Neural cell (in vitro differentiated cells): Measurements from ENCODE around the gene MPND. TPM values are rescaled to one million over a fixed set of nuclear protein-coding genes. Genes with fewer than 3 reads are reported as not detected.
"Not testable (repeated sequence)": the region's sequence is repeated elsewhere in the genome, so short reads cannot be mapped to it uniquely, and the experiment has no call there.

Experiments
- H2AFZ ChIP-seq: fragments of 200-600, 300-800 bp; sonication (generic), shearing (Covaris generic); 2 replicates; pipeline ENCODE4 v1.6.0; 2014; ENCODE audit warnings: low read depth, mild to moderate bottlenecking, antibody characterized with exemption, low read length, moderate library complexity
- H3F3A ChIP-seq: fragments of 200-600 bp; shearing (Covaris generic); 2 replicates; pipeline ENCODE4 v1.6.1; 2016; ENCODE audit warnings: mild to moderate bottlenecking, moderate library complexity, mixed read lengths, antibody characterized with exemption, low read length; ENCODE audit not compliant: insufficient read depth, poor library complexity, severe bottlenecking
- H3K27ac ChIP-seq: fragments of 200-600, 300-800 bp; sonication (generic), shearing (Covaris generic); 2 replicates; pipeline ENCODE4 v1.5.1; 2014; ENCODE audit warnings: mild to moderate bottlenecking, low read length, moderate library complexity
- H3K27me3 ChIP-seq: fragments of 300-800, 200-600 bp; sonication (generic), shearing (Covaris generic); 2 replicates; pipeline ENCODE4 v1.6.0; 2014; ENCODE audit warnings: mild to moderate bottlenecking, low read depth, low read length, moderate library complexity; ENCODE audit not compliant: insufficient read depth
- H3K36me3 ChIP-seq: fragments of 300-800, 200-600 bp; sonication (generic), shearing (Covaris generic); 2 replicates; pipeline ENCODE4 v1.5.1; 2014; ENCODE audit warnings: mild to moderate bottlenecking, antibody characterized with exemption, low read length, moderate library complexity; ENCODE audit not compliant: insufficient read depth
- H3K4me2 ChIP-seq: fragments of 300-800, 200-600 bp; sonication (generic), shearing (Covaris generic); 2 replicates; pipeline ENCODE4 v1.6.0; 2014; ENCODE audit warnings: mild to moderate bottlenecking, low read length
- H3K4me3 ChIP-seq: fragments of 300-800, 200-600 bp; sonication (generic), shearing (Covaris generic); 2 replicates; pipeline ENCODE4 v1.5.1; 2014; ENCODE audit warnings: mild to moderate bottlenecking, low read length, moderate library complexity
- H3K79me2 ChIP-seq: fragments of 200-600 bp; shearing (Covaris generic); replicated peaks from 2 replicates; pipeline ENCODE4 v1.6.0; 2014; ENCODE audit warnings: mild to moderate bottlenecking, low read length, moderate library complexity; ENCODE audit not compliant: insufficient read depth
- H3K9ac ChIP-seq: fragments of 300-800, 200-600 bp; sonication (generic), shearing (Covaris generic); 2 replicates; pipeline ENCODE4 v1.6.1; 2016; ENCODE audit warnings: mild to moderate bottlenecking, low read length, mixed read lengths
- H3K9me2 ChIP-seq: fragments of 200-600 bp; shearing (Covaris generic); 2 replicates; pipeline ENCODE4 v1.6.1; 2016; ENCODE audit warnings: mild to moderate bottlenecking, low read length, mixed read lengths; ENCODE audit not compliant: insufficient read depth
- H3K9me3 ChIP-seq: fragments of 200-600, 300-800 bp; sonication (generic), shearing (Covaris generic); 2 replicates; pipeline ENCODE4 v1.6.1; 2016; ENCODE audit warnings: mild to moderate bottlenecking, mixed run types, low read length, moderate library complexity, mixed read lengths
- H4K20me1 ChIP-seq: fragments of 200-600 bp; shearing (Covaris generic); 2 replicates; pipeline ENCODE4 v1.6.1; 2016; ENCODE audit warnings: mild to moderate bottlenecking, mixed run types; ENCODE audit not compliant: insufficient read depth
- EP300 ChIP-seq: fragments of 450-650 bp; conservative IDR thresholded peaks from 2 replicates; pipeline ENCODE4 v1.6.1; 2014; ENCODE audit warnings: antibody characterized with exemption, mild to moderate bottlenecking, moderate library complexity; ENCODE audit not compliant: poor library complexity, severe bottlenecking
- POLR2AphosphoS5 ChIP-seq: IDR thresholded peaks from 2 replicates; pipeline ENCODE4 v1.6.1; 2012
- TAF1 ChIP-seq: IDR thresholded peaks from 2 replicates; pipeline ENCODE4 v1.6.1; 2012; ENCODE audit warnings: low read depth
- polyA plus RNA-seq: library from polyadenylated mRNA; depleted of rRNA; stranded (reverse); fragments of >200 nt; gene quantifications from 2 replicates; pipeline ENCODE4 v1.2.3, GENCODE V29; 2014
- TF ChIP-seq, protein P1 (sequence below): IDR thresholded peaks from 2 replicates; pipeline ENCODE4 v1.6.1; 2012; ENCODE audit warnings: borderline replicate concordance

The MPND gene
- polyA plus RNA-seq, 1 donor from 2014 or later = 34.8 TPM

GRCh38 chr19:4345342-4346019 lies 2.1 kb downstream of the MPND start:
- TF ChIP-seq TAF1 = no peak
- Histone ChIP-seq H3K9ac (no peak overlapping the region), H2AFZ (no peak overlapping the region), H3F3A (no peaks in the 10 kb centered on the region), H3K4me3 (no peak overlapping the region), H3K4me2 (no peak overlapping the region), H3K27me3 (no peaks in the 10 kb centered on the region), H3K27ac (no peak overlapping the region), H4K20me1 (no peaks in the 10 kb centered on the region), H3K79me2 (peaks cover 6% of the 10 kb centered on the region), H3K9me2 (no peaks in the 10 kb centered on the region), H3K9me3 (no peaks in the 10 kb centered on the region), H3K36me3 (no peaks in the 10 kb centered on the region)

DNA sequence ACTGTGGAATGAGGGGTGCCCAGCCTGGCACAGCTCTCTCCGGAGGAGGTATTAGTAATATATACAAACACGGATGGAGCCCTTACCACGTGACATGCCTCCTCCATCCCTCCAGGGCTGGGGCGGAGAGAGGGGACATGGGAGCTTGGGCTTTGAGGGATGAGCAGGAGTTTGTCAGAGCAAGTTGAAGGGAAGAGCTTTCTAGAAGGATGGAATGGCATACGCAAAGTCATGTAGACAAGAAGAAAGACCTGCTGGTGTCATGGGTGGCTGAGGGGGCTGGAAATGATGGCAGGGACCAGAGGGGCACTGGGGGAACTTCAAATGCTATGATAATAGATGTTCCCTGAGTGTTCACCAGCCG lies 2.6 kb downstream of the MPND start:
- H3F3A ChIP-seq = no peaks in the 10 kb centered on the region
- H3K27ac ChIP-seq = no peak overlapping the region
- H3K9me2 ChIP-seq = no peaks in the 10 kb centered on the region
- H3K27me3 ChIP-seq = no peaks in the 10 kb centered on the region
- H3K36me3 ChIP-seq = no peaks in the 10 kb centered on the region
- H4K20me1 ChIP-seq = no peaks in the 10 kb centered on the region
- no peaks in the 10 kb centered on the region for H3K9me3 ChIP-seq
- no peak overlapping the region for H3K4me2 ChIP-seq
- H3K9ac ChIP-seq = no peak overlapping the region
- H3K4me3 ChIP-seq = no peak overlapping the region
- H2AFZ ChIP-seq = no peak overlapping the region
- peaks cover 6% of the 10 kb centered on the region for H3K79me2 ChIP-seq
- TF ChIP-seq, protein P1, sequence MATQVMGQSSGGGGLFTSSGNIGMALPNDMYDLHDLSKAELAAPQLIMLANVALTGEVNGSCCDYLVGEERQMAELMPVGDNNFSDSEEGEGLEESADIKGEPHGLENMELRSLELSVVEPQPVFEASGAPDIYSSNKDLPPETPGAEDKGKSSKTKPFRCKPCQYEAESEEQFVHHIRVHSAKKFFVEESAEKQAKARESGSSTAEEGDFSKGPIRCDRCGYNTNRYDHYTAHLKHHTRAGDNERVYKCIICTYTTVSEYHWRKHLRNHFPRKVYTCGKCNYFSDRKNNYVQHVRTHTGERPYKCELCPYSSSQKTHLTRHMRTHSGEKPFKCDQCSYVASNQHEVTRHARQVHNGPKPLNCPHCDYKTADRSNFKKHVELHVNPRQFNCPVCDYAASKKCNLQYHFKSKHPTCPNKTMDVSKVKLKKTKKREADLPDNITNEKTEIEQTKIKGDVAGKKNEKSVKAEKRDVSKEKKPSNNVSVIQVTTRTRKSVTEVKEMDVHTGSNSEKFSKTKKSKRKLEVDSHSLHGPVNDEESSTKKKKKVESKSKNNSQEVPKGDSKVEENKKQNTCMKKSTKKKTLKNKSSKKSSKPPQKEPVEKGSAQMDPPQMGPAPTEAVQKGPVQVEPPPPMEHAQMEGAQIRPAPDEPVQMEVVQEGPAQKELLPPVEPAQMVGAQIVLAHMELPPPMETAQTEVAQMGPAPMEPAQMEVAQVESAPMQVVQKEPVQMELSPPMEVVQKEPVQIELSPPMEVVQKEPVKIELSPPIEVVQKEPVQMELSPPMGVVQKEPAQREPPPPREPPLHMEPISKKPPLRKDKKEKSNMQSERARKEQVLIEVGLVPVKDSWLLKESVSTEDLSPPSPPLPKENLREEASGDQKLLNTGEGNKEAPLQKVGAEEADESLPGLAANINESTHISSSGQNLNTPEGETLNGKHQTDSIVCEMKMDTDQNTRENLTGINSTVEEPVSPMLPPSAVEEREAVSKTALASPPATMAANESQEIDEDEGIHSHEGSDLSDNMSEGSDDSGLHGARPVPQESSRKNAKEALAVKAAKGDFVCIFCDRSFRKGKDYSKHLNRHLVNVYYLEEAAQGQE = no peak
- TF ChIP-seq EP300 = no peak

GRCh38 chr19:4347521-4347920 lies 4.2 kb downstream of the MPND start:
- H3K4me2 ChIP-seq = no peak overlapping the region
- no peak overlapping the region for H3K27ac ChIP-seq
- no peak overlapping the region for H3K4me3 ChIP-seq
- peaks cover 6% of the 10 kb centered on the region for H3K79me2 ChIP-seq
- no peaks in the 10 kb centered on the region for H3K27me3 ChIP-seq
- TF ChIP-seq POLR2AphosphoS5 (no peak), TAF1 (no peak)
- H3K36me3 ChIP-seq = no peaks in the 10 kb centered on the region
- H3K9me3 ChIP-seq = no peaks in the 10 kb centered on the region
- H2AFZ ChIP-seq = no peak overlapping the region
- no peaks in the 10 kb centered on the region for H3F3A ChIP-seq
- H3K9ac ChIP-seq = no peak overlapping the region
- H3K9me2 ChIP-seq = no peaks in the 10 kb centered on the region
- H4K20me1 ChIP-seq = no peaks in the 10 kb centered on the region

DNA sequence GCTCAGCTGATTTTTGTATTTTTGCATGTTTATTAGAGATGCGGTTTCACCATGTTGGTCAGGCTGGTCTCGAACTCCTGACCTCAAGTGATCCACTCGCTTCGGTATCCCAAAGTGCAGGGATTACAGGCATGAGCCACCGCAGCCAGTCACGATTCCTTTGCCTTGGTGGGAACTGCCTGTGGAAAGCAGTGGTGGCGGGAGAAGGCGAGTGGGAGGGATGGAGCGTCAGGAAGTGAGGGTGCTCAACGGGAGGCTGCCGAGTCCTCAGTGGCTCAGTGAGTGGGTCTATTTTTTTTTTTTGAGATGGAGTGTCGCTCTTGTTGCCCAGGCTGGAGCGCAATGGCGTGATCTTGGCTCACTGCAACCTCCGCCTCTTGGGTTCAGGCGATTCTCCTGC lies 5.9 kb downstream of the MPND start:
- H3K9me2 ChIP-seq, H3K4me3 ChIP-seq, H3K9me3 ChIP-seq, H3K27me3 ChIP-seq, H3K27ac ChIP-seq, H3K79me2 ChIP-seq, H4K20me1 ChIP-seq, H3K9ac ChIP-seq, H3K4me2 ChIP-seq, H3F3A ChIP-seq, H2AFZ ChIP-seq, H3K36me3 ChIP-seq: not testable (repeated sequence)
